ENCODE results near the gene OTOGL. TPM values are rescaled to one million over a fixed set of nuclear protein-coding genes. Genes with fewer than 3 reads are reported as not detected.
A peak's percentile ranks its signal among the peaks of the same experiment; 100 is the strongest.

OTOGL gene
- total and polyA plus RNA-seq, 12 donors: 0.04 to 0.52 (median 0.13) TPM; not detected in 1

GRCh38 chr12:80056845-80057244 lies 42.5 kb upstream of the OTOGL start:
- no peak overlapping the region for H3K27ac ChIP-seq
- peaks cover 0 to 9% of the 10 kb centered on the region in 2 donors for H3K4me1 ChIP-seq (replicated peaks in 1 of 2)
- no peaks in the 10 kb centered on the region for H3K9me3 ChIP-seq (replicated peaks in 1 of 3)
- TF ChIP-seq, protein P1, sequence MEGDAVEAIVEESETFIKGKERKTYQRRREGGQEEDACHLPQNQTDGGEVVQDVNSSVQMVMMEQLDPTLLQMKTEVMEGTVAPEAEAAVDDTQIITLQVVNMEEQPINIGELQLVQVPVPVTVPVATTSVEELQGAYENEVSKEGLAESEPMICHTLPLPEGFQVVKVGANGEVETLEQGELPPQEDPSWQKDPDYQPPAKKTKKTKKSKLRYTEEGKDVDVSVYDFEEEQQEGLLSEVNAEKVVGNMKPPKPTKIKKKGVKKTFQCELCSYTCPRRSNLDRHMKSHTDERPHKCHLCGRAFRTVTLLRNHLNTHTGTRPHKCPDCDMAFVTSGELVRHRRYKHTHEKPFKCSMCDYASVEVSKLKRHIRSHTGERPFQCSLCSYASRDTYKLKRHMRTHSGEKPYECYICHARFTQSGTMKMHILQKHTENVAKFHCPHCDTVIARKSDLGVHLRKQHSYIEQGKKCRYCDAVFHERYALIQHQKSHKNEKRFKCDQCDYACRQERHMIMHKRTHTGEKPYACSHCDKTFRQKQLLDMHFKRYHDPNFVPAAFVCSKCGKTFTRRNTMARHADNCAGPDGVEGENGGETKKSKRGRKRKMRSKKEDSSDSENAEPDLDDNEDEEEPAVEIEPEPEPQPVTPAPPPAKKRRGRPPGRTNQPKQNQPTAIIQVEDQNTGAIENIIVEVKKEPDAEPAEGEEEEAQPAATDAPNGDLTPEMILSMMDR (IDR thresholded peaks at IDR 0.05): no peak
- no peak for TF ChIP-seq POLR2A (IDR thresholded peaks at IDR 0.05)
- DNase-seq: peak; percentile 49 to 71 (median 60)
- no peak overlapping the region for H3K4me3 ChIP-seq
- H3K27me3 ChIP-seq: no peaks in the 10 kb centered on the region
- intact Hi-C loops (cut with DNase I): no loop called here
- no peaks in the 10 kb centered on the region for H3K36me3 ChIP-seq (replicated peaks in 1 of 2)

DNA sequence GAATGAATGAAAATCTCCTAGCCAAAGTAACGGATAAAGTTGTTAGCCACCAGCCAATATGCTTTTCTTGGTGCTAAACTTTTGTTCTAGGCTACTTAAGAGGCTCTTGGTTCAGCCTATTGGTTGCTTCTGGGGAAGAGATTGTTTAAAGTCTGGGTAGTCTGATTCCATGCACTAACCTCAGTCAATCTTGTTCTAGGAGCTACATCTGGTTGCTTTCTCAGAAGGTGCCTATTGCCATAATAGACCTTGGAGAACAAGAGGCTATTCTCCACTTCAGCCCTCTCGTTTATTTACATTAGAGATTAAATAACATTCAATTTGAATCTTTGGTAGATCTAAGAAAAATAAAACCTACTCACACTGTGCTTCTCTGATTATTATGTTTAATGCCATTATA lies 40.8 kb upstream of the OTOGL start:
- no peak overlapping the region for H3K4me3 ChIP-seq
- no peaks in the 10 kb centered on the region for H3K36me3 ChIP-seq (replicated peaks in 1 of 2)
- intact Hi-C loops (cut with DNase I): no loop called here
- H3K9me3 ChIP-seq (replicated peaks in 1 of 3): no peaks in the 10 kb centered on the region
- DNase-seq: no peak
- no peaks in the 10 kb centered on the region for H3K27me3 ChIP-seq
- 71 to 81% (median 74%) methylated on average over 2 of the region's 2 CpGs for WGBS, 4 donors
- peaks cover 0 to 1% of the 10 kb centered on the region in 2 donors for H3K4me1 ChIP-seq (replicated peaks in 1 of 2)
- no peak overlapping the region for H3K27ac ChIP-seq
- TF ChIP-seq POLR2A (IDR thresholded peaks at IDR 0.05): no peak
- TF ChIP-seq, protein P1 (IDR thresholded peaks at IDR 0.05): no peak

DNA sequence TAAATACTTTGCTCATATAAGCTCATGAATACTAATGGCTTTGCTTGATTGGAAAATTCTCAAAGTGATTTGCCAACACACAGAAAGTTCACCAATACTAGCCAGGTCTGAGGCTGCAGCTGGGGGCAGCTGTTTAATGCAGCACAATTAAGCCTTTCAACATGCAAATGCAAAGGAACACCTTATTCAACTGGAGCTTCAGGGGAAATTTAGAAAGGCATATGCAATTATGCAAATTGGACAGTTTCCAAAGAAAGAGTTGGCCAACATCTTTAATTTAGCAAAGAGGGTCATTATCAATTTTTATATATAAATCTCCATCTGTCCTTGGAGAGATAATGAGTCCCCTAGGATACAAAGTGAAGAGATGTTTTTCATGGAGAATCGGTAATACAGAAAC lies 40.2 kb upstream of the OTOGL start:
- intact Hi-C loops (cut with DNase I): no loop called here

GRCh38 chr12:80059875-80060274 lies 39.5 kb upstream of the OTOGL start:
- H3K9me3 ChIP-seq (replicated peaks in 1 of 3): no peaks in the 10 kb centered on the region
- intact Hi-C loops (cut with DNase I): no loop called here
- H3K36me3 ChIP-seq (replicated peaks in 1 of 2): no peaks in the 10 kb centered on the region
- no peak overlapping the region for H3K4me3 ChIP-seq
- WGBS, 4 donors: 36 to 80% (median 60%) methylated on average over 2 of the region's 2 CpGs
- TF ChIP-seq POLR2A (IDR thresholded peaks at IDR 0.05): no peak
- TF ChIP-seq, protein P1 (IDR thresholded peaks at IDR 0.05): no peak
- no peak for DNase-seq
- H3K27ac ChIP-seq: no peak overlapping the region
- no peaks in the 10 kb centered on the region for H3K27me3 ChIP-seq
- H3K4me1 ChIP-seq (replicated peaks in 1 of 2): no peaks in the 10 kb centered on the region

More for the DNA sequence above, 40.2 kb upstream of the OTOGL start:
- H3K4me1 ChIP-seq (replicated peaks in 1 of 2): no peaks in the 10 kb centered on the region
- no peaks in the 10 kb centered on the region for H3K27me3 ChIP-seq
- no peak overlapping the region for H3K4me3 ChIP-seq
- no peaks in the 10 kb centered on the region for H3K9me3 ChIP-seq (replicated peaks in 1 of 3)
- no peak for DNase-seq
- no peak for TF ChIP-seq POLR2A (IDR thresholded peaks at IDR 0.05)
- TF ChIP-seq, protein P1 (IDR thresholded peaks at IDR 0.05): no peak
- H3K27ac ChIP-seq: no peak overlapping the region
- 61 to 91% (median 85%) methylated on average over 1 of the region's 1 CpG for WGBS, 4 donors
- H3K36me3 ChIP-seq (replicated peaks in 1 of 2): no peaks in the 10 kb centered on the region

All from adrenal gland (tissue), 12 donors.